Choroid plexus epithelial cell (primary cell): ENCODE results near the gene SCN9A.
A peak's percentile ranks its signal among the peaks of the same experiment; 100 is the strongest.
"Not testable (repeated sequence)": the region's sequence is repeated elsewhere in the genome, so short reads cannot be mapped to it uniquely, and the experiment has no call there.

Source experiments
- DNase-seq: peaks from one replicate; pipeline ENCODE4 v3.0.0-alpha.2; 2010; ENCODE audit warnings: low read depth
- H3K4me3 ChIP-seq: 2 replicates; pipeline ENCODE4 v1.5.1; 2011; ENCODE audit warnings: low read depth, mild to moderate bottlenecking, control low read depth, low read length, moderate library complexity
- TF ChIP-seq, protein P1 (sequence below): conservative IDR thresholded peaks from 2 replicates; pipeline ENCODE4 v1.5.1; 2011; ENCODE audit warnings: low read depth, mild to moderate bottlenecking, control low read depth, inconsistent platforms, low read length, moderate library complexity

SCN9A gene

DNA sequence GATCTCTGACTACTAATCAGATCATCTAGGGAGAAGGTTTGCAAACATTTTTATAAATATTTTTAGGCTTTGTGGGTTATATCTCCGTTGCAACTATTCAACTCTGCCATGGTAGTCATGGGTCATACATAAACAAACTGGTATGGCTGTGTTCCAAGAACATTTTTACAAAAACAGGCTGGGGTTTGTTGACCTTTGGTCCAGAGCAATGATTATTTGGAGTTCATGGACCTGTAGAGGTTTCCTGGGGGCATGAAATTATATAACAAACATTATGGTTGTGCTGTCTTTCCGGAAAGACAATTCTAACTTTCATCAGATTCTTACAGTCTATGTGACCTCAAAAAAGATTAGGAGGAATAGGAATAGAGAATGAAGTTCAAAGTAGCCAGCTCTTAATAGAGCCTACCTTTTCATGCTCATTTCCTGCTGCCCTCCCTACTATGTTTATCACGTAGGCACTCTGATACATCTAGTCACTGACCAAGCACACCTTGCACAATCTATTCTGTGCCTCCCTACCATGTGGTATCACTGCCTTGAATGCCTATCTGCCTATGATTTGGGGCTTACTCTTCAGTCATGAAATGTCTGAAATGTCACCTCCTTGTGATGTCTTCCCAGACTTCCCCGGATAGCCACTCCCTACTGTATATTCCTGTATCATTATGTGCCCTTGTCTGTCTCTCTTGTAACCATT lies 145.6 kb downstream of the SCN9A start:
- TF ChIP-seq, protein P1, sequence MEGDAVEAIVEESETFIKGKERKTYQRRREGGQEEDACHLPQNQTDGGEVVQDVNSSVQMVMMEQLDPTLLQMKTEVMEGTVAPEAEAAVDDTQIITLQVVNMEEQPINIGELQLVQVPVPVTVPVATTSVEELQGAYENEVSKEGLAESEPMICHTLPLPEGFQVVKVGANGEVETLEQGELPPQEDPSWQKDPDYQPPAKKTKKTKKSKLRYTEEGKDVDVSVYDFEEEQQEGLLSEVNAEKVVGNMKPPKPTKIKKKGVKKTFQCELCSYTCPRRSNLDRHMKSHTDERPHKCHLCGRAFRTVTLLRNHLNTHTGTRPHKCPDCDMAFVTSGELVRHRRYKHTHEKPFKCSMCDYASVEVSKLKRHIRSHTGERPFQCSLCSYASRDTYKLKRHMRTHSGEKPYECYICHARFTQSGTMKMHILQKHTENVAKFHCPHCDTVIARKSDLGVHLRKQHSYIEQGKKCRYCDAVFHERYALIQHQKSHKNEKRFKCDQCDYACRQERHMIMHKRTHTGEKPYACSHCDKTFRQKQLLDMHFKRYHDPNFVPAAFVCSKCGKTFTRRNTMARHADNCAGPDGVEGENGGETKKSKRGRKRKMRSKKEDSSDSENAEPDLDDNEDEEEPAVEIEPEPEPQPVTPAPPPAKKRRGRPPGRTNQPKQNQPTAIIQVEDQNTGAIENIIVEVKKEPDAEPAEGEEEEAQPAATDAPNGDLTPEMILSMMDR: no peak
- H3K4me3 ChIP-seq: no peak overlapping the region
- peak; percentile 85 for DNase-seq

DNA sequence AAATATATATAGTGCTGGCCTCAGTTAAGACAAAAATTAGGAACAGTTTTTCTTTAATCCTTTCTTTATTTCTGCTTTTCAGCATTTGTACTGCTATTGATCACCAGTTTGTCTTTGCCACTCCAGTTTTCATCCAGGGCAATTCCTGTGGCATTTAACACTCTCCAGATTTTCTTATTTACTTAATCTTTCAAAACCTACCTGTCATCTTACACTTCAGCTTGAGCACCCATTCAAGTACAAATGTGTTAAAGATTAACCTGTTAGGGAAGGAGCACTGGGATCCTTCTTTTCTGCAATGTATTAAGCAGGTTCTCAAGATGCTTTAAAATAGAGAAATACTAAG lies 146.1 kb downstream of the SCN9A start:
- DNase-seq: no peak
- no peak overlapping the region for H3K4me3 ChIP-seq
- TF ChIP-seq, protein P1: no peak

DNA sequence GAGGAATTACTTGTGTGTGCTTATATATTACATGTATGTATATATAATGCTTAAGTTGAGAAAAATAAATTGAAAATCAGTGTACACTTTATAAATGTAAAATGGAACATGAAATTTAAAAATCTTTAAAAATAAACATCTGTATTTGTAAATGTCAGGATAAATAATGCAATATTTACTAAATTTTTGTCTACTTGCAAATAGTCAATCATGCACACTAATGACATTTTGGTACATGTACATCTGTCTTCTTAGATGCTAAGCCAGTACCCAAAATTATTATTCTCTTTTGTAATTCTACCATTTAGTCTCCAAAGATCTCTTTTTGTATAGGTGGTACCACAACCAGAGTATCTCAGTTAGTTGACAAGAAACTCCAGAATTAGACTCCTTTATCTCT lies 151.5 kb downstream of the SCN9A start:
- no peak for DNase-seq
- TF ChIP-seq, protein P1: no peak

DNA sequence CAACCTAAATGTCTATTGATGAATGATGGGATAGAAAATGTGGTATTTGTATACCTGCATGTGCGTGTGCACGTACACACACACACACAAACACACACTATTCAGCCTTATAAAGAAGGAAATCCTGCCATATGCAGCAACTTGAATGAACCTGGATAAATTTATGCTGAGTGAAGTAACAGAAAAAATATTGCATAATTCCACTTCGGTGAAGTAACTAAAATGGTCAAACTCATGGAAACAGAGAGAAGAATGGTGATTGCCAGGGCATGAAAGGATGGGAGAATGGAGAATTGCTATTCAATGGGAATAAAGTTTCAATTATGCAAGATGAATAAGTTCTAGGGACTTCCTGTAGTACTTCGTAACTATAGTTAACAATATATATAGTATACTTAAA lies 152.4 kb downstream of the SCN9A start:
- DNase-seq: no peak
- H3K4me3 ChIP-seq: no peak overlapping the region
- TF ChIP-seq, protein P1: no peak

More for the DNA sequence above, 151.5 kb downstream of the SCN9A start:
- no peak overlapping the region for H3K4me3 ChIP-seq

DNA sequence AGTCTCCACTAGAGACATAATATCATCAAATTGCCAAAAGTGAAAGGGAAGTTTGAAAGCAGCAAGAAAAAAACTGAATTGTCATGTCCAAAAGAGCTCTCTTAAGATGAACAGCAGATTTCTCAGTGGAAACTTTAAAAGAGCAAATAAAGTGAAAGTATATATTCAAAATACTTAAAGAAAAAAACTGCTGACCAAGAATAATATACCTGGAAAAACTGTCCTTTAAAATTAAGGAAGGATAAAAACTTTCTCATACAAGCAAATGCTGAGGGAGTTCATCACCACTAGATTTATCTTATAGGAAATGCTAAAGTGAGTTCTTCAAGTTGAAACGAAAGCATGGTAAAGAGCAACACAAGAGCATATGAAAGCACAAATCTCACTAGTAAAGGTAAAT lies 164.7 kb downstream of the SCN9A start:
- TF ChIP-seq, protein P1: no peak
- H3K4me3 ChIP-seq: no peak overlapping the region
- DNase-seq: no peak

DNA sequence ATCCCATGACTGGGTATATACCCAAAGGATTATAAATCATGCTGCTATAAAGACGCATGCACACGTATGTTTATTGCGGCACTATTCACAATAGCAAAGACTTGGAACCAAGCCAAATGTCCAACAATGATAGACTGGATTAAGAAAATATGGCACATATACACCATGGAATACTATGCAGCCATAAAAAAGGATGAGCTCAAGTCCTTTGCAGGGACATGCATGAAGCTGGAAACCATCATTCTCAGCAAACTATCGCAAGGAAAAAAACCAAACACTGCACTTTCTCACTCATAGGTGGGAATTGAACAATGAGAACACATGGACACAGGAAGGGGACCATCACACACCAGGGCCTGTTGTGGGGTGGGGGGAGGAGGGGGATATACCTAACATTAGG lies 165.8 kb downstream of the SCN9A start:
- not testable (repeated sequence) for DNase-seq, H3K4me3 ChIP-seq

DNA sequence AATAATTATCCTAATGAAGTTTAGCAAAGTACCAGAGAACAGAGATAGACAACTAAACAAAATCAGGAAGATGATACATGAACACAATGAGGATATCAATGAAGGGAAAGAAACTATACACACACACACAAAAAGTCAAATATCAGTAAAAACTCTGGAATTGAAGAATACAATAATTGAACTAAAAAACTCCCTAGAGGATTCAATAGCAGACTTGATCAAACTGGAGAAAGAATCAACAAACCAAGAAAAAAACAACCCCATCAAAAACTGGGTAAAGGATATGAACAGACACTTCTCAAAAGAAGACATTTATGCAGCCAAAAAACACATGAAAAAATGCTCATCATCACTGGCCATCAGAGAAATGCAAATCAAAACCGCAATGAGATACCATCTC lies 166.4 kb downstream of the SCN9A start:
- H3K4me3 ChIP-seq: not testable (repeated sequence)

DNA sequence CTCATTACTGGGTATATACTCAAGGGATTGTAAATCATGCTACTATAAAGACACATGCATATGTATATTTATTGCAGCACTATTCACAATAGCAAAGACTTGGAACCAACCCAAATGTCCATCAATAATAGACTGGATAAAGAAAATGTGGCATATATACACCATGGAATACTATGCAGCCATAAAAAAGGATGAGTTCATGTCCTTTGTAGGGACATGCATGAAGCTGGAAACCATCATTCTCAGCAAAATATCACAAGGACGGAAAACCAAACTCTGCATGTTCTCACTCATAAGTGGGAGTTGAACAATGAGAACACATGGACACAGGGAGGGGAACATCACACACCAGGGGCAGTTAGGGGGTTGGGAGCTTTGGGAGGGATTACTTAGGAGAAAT lies 169.6 kb downstream of the SCN9A start:
- not testable (repeated sequence) for H3K4me3 ChIP-seq, DNase-seq

More for the DNA sequence above, 166.4 kb downstream of the SCN9A start:
- not testable (repeated sequence) for DNase-seq

DNA sequence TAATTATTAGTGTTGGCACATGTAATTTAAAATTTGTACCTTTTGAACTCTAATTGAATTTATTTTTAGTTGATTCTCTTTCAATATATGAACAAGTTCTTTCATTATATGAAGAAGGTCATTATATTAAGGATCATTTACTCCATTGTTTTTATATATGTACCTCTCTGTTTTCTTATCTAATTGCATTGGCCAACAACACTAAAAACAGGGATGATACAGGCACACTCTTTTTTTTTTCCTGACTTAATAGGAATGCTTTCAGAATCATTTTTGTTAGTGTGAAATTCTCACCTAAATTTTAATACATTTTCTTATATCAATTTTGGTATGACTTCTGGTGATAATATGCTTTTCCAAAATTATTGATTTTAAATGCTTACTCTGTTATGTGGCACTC lies 173.0 kb downstream of the SCN9A start:
- H3K4me3 ChIP-seq: no peak overlapping the region
- TF ChIP-seq, protein P1: no peak
- DNase-seq: no peak
